HG03025 (cell line): ENCODE data around the gene HMGXB4.

Experiments
- ATAC-seq: cut with Tn5 transposase; IDR thresholded peaks from one replicate; pipeline ENCODE4 v1.9.1; 2021; ENCODE audit warnings: mild to moderate bottlenecking, moderate library complexity; ENCODE audit not compliant: unreplicated experiment, low FRiP score

HMGXB4 gene

GRCh38 chr22:35257002-35257320, 332 bp upstream of the HMGXB4 start:
- ATAC-seq = peak; percentile 7

- peak; percentile 3 for ATAC-seq
These were observed 1.1 kb downstream of the HMGXB4 start for GRCh38 chr22:35258191-35258988.

- ATAC-seq = no peak
These were observed 7.7 kb downstream of the HMGXB4 start for GRCh38 chr22:35264986-35265385.

- ATAC-seq = no peak
These were observed 9.0 kb downstream of the HMGXB4 start for GRCh38 chr22:35266277-35266676.

- no peak for ATAC-seq
These were observed 12.3 kb downstream of the HMGXB4 start for GRCh38 chr22:35269630-35270029.

GRCh38 chr22:35274154-35274871, 17.0 kb downstream of the HMGXB4 start:
- ATAC-seq = no peak

GRCh38 chr22:35275580-35275979, 18.3 kb downstream of the HMGXB4 start:
- ATAC-seq = no peak

- ATAC-seq = no peak
These were observed 18.7 kb downstream of the HMGXB4 start for GRCh38 chr22:35276019-35276418.

GRCh38 chr22:35288116-35288515, 30.8 kb downstream of the HMGXB4 start:
- ATAC-seq = no peak

- no peak for ATAC-seq
These were observed 35.5 kb downstream of the HMGXB4 start for GRCh38 chr22:35292786-35293185.

- no peak for ATAC-seq
These were observed 38.8 kb downstream of the HMGXB4 start for GRCh38 chr22:35296051-35296450.

- peak; percentile 5 for ATAC-seq
These were observed 42.0 kb downstream of the HMGXB4 start for GRCh38 chr22:35299217-35299672.

GRCh38 chr22:35299673-35300499, 42.6 kb downstream of the HMGXB4 start, which contains the start of gene TOM1:
TSS of gene TOM1 (plus strand) at chr22:35299894. CDS start at chr22:35299929, 35 bp downstream.
- peak; percentile 89 for ATAC-seq

GRCh38 chr22:35301372-35301874, 44.1 kb downstream of the HMGXB4 start:
- ATAC-seq = no peak

- ATAC-seq = no peak
These were observed 45.8 kb downstream of the HMGXB4 start for GRCh38 chr22:35303029-35303624.

- no peak for ATAC-seq
These were observed 48.3 kb downstream of the HMGXB4 start for GRCh38 chr22:35305525-35306070.

GRCh38 chr22:35306350-35306967, 49.2 kb downstream of the HMGXB4 start:
- no peak for ATAC-seq

GRCh38 chr22:35307372-35307771, 50.1 kb downstream of the HMGXB4 start:
- no peak for ATAC-seq

- no peak for ATAC-seq
These were observed 50.6 kb downstream of the HMGXB4 start for GRCh38 chr22:35307892-35308291.
